ENCODE measurements around the gene LNX1.

DNA sequence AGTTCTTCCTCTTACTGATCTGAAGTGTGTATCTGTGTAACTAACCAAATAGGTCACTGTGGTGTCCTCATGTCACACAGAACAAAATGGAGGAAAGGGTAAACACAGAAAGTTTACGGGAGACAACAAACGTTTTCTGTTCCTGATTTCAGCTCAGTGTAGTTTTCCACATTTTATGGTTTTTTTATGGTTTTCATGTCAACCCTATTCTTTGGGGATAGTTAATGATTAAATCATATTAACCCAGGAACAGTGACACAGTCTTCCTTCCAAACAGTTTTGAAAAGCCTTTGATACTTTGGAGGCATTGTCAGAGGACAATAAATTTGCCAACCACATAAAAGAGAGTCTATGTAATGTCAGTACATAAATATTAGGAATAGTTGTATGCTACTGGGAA is 4.2 kb downstream of the LNX1 start:
- TF ChIP-seq ZNF302 (CRISPR knock-in tag; IDR thresholded peaks at IDR 0.05) (no peak), POLR2A (IDR thresholded peaks at IDR 0.05; ENCODE audit: low read length) (no peak), RNF2 (IDR thresholded peaks at IDR 0.05; ENCODE audit: borderline replicate concordance, low read depth) (no peak), ZFP36 (IDR thresholded peaks at IDR 0.05; ENCODE audit: borderline replicate concordance, partially characterized antibody) (no peak), RCOR1 (IDR thresholded peaks at IDR 0.05; ENCODE audit: low read depth, low read length) (no peak), JUN (IDR thresholded peaks at IDR 0.05) (no peak)
- TF ChIP-seq, protein P1, sequence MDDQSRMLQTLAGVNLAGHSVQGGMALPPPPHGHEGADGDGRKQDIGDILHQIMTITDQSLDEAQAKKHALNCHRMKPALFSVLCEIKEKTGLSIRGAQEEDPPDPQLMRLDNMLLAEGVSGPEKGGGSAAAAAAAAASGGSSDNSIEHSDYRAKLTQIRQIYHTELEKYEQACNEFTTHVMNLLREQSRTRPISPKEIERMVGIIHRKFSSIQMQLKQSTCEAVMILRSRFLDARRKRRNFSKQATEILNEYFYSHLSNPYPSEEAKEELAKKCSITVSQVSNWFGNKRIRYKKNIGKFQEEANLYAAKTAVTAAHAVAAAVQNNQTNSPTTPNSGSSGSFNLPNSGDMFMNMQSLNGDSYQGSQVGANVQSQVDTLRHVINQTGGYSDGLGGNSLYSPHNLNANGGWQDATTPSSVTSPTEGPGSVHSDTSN (IDR thresholded peaks at IDR 0.05), result no peak
- TF ChIP-seq, protein P2, sequence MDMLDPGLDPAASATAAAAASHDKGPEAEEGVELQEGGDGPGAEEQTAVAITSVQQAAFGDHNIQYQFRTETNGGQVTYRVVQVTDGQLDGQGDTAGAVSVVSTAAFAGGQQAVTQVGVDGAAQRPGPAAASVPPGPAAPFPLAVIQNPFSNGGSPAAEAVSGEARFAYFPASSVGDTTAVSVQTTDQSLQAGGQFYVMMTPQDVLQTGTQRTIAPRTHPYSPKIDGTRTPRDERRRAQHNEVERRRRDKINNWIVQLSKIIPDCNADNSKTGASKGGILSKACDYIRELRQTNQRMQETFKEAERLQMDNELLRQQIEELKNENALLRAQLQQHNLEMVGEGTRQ (IDR thresholded peaks at IDR 0.05), result no peak
- TF ChIP-seq, protein P3, sequence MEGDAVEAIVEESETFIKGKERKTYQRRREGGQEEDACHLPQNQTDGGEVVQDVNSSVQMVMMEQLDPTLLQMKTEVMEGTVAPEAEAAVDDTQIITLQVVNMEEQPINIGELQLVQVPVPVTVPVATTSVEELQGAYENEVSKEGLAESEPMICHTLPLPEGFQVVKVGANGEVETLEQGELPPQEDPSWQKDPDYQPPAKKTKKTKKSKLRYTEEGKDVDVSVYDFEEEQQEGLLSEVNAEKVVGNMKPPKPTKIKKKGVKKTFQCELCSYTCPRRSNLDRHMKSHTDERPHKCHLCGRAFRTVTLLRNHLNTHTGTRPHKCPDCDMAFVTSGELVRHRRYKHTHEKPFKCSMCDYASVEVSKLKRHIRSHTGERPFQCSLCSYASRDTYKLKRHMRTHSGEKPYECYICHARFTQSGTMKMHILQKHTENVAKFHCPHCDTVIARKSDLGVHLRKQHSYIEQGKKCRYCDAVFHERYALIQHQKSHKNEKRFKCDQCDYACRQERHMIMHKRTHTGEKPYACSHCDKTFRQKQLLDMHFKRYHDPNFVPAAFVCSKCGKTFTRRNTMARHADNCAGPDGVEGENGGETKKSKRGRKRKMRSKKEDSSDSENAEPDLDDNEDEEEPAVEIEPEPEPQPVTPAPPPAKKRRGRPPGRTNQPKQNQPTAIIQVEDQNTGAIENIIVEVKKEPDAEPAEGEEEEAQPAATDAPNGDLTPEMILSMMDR (IDR thresholded peaks at IDR 0.05), result no peak
- TF ChIP-seq, protein P4, sequence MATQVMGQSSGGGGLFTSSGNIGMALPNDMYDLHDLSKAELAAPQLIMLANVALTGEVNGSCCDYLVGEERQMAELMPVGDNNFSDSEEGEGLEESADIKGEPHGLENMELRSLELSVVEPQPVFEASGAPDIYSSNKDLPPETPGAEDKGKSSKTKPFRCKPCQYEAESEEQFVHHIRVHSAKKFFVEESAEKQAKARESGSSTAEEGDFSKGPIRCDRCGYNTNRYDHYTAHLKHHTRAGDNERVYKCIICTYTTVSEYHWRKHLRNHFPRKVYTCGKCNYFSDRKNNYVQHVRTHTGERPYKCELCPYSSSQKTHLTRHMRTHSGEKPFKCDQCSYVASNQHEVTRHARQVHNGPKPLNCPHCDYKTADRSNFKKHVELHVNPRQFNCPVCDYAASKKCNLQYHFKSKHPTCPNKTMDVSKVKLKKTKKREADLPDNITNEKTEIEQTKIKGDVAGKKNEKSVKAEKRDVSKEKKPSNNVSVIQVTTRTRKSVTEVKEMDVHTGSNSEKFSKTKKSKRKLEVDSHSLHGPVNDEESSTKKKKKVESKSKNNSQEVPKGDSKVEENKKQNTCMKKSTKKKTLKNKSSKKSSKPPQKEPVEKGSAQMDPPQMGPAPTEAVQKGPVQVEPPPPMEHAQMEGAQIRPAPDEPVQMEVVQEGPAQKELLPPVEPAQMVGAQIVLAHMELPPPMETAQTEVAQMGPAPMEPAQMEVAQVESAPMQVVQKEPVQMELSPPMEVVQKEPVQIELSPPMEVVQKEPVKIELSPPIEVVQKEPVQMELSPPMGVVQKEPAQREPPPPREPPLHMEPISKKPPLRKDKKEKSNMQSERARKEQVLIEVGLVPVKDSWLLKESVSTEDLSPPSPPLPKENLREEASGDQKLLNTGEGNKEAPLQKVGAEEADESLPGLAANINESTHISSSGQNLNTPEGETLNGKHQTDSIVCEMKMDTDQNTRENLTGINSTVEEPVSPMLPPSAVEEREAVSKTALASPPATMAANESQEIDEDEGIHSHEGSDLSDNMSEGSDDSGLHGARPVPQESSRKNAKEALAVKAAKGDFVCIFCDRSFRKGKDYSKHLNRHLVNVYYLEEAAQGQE (IDR thresholded peaks at IDR 0.05), result no peak
- TF ChIP-seq, protein P5, sequence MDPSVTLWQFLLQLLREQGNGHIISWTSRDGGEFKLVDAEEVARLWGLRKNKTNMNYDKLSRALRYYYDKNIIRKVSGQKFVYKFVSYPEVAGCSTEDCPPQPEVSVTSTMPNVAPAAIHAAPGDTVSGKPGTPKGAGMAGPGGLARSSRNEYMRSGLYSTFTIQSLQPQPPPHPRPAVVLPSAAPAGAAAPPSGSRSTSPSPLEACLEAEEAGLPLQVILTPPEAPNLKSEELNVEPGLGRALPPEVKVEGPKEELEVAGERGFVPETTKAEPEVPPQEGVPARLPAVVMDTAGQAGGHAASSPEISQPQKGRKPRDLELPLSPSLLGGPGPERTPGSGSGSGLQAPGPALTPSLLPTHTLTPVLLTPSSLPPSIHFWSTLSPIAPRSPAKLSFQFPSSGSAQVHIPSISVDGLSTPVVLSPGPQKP (IDR thresholded peaks at IDR 0.05; ENCODE audit: low read depth, low read length), result no peak
